T-helper 17 cell (primary cell): Measurements from ENCODE around the gene GRB10. TPM values are rescaled to one million over a fixed set of nuclear protein-coding genes. Genes with fewer than 3 reads are reported as not detected.

Source experiments
- ATAC-seq: fragments of 150-1000 bp; cut with Tn5 transposase; 2 replicates; pipeline ENCODE4 v1.10.0; 2021; ENCODE audit warnings: mild to moderate bottlenecking, moderate library complexity
- DNase-seq, 3 donors: peaks; one replicate each; pipeline versions ENCODE4 v3.0.0 to v3.0.0-alpha.2; 2020 to 2021
- H3K9me3 ChIP-seq: one replicate; pipeline ENCODE4 v1.7.0; 2013; ENCODE audit warnings: low read length, mild to moderate bottlenecking; ENCODE audit not compliant: control insufficient read depth, poor library complexity, severe bottlenecking
- H3K27ac Mint-ChIP-seq: one replicate; pipeline ENCODE4 v1.8.0; 2022; ENCODE audit warnings: mild to moderate bottlenecking, moderate library complexity, mixed read lengths
- H3K27me3 Mint-ChIP-seq: one replicate; pipeline ENCODE4 v1.8.0; 2022; ENCODE audit warnings: mixed read lengths
- H3K36me3 Mint-ChIP-seq: one replicate; pipeline ENCODE4 v1.8.0; 2022; ENCODE audit warnings: low read depth, mixed read lengths
- H3K4me1 Mint-ChIP-seq: one replicate; pipeline ENCODE4 v1.8.0; 2022; ENCODE audit warnings: mild to moderate bottlenecking, mixed read lengths
- H3K4me3 Mint-ChIP-seq: one replicate; pipeline ENCODE4 v1.8.0; 2022; ENCODE audit warnings: mild to moderate bottlenecking, moderate library complexity, mixed read lengths
- total RNA-seq, 4 donors: library from RNA in 2 of 4; stranded (reverse) in 2 of 4; gene quantifications; one replicate each; pipeline ENCODE4 v1.2.3 and lab custom pipeline; 2022 to 2026

The GRB10 gene
- total RNA-seq, 2 donors from 2014 or later, result 3.8 to 7.0 TPM

DNA sequence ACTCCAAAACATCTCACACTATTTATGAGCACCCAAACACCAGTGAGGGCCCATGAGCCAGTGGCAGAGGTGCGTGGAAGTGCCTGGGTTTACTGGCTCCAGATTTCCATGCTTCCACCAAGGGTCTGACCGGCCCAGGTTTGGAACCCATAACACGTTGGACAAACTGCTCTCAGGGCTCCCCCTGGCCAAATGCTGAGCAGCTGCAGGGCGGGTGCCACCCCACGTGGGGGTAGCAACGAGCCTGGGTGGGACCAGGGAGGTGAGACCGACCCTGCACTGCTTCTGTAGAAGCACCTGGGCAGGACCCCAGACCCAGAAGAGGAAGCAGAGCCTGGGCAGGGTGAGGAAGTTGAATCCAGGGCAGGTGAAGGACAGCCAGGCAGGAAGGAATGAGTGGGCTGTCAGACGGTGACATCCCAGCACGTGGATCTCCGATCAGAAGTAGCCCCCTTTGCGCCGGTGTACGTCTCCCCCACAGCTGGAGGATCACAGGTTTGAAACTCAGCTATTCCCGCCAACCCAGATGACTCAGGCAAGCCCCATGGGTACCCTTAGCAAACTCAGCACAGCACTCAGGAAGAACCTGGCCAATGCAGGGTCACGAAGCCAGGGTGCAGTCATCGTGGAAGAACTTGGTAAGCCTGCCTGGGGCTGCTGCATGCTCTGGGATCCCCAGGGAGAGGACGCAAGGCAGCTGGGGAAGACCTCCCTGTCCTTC lies 117.1 kb downstream of the GRB10 start:
- DNase-seq, result no peak
- H3K4me1 Mint-ChIP-seq, result peaks cover 35% of the 10 kb centered on the region
- H3K27ac Mint-ChIP-seq, result no peak overlapping the region
- H3K9me3 ChIP-seq, result no peaks in the 10 kb centered on the region
- H3K27me3 Mint-ChIP-seq, result peaks cover 11% of the 10 kb centered on the region
- H3K4me3 Mint-ChIP-seq, result no peak overlapping the region
- no peak for ATAC-seq
- peaks cover 3% of the 10 kb centered on the region for H3K36me3 Mint-ChIP-seq

DNA sequence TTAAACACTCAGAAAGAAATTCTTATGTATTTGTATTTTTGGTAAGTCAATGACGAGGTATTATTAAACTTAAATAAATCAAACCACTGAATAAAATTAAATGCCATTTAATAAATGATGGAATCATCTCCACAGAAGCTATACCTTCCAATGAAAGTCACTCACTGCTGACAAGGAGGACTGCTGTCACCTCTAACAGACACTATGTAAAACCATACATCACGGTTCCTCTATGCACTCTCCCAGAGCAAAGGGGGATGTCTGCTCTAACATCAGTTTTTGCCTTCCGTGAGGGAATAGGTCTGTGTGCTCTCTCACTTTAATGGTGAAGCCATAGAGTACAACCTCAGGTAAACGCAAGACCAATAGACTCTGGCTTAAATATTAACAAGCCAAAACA lies 117.8 kb downstream of the GRB10 start:
- Mint-ChIP-seq H3K36me3 (peaks cover 5% of the 10 kb centered on the region), H3K27me3 (peaks cover 11% of the 10 kb centered on the region), H3K4me3 (no peak overlapping the region), H3K4me1 (peaks cover 40% of the 10 kb centered on the region), H3K27ac (no peak overlapping the region)
- ATAC-seq (no peak), DNase-seq (no peak)
- H3K9me3 ChIP-seq, result no peaks in the 10 kb centered on the region

DNA sequence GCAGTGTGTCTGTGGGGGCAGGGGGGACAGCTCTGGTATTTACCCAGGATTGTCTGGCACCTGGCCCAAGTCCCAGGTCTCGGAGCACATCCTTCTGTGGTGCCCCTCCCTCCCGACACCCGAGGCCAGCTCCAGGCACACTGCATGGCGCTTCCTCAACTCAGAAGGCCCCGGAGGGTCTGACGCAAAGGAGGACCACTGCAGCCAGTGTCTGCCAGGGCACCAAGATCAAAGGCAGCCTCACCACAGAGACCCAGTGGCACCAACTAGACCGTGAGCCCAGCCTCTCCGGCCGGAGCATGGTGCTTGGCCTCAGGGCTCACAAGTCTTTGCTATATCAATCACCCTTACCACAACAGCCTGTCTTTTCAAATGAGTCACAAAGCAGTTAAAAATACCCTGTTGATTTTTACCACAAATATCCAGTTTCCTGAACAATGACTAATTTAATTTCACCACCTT lies 118.2 kb downstream of the GRB10 start:
- DNase-seq (no peak), ATAC-seq (no peak)
- H3K9me3 ChIP-seq, result no peaks in the 10 kb centered on the region
- H3K36me3 Mint-ChIP-seq, result peaks cover 5% of the 10 kb centered on the region
- peaks cover 43% of the 10 kb centered on the region for H3K4me1 Mint-ChIP-seq
- no peak overlapping the region for H3K4me3 Mint-ChIP-seq
- peaks cover 11% of the 10 kb centered on the region for H3K27me3 Mint-ChIP-seq
- H3K27ac Mint-ChIP-seq, result no peak overlapping the region

DNA sequence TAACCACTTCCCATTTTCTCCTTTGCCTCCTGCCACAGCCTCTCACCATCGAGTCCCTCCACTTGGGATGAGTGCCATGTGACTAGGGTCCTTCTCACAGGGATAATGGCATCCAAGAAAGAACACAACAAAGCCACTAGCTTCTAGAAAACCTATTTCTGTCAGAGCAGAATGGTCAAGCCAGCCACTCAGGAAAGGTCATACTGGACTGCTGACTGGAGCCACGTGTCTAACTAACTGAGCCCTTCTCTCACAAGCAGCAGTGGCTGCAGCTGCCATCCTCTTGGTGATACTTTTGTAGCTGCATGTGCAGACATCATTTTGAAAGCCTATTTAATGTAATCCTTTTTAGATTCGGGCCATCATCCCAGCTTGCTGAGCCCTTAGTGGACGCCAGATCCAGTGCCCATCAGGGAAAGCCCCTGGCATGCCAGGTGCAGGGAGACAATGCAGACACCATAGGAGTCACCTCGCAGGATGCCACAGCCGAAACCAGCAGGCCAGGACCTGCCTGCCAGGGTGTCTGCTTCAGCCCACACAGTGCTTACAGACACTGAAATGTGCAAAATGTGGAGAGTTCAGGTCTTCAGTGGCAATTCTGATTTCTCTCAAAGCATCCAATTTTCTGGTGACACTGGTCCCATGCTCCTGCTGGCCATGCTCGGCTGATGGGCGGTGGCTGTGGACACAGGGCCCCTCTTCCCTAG lies 119.1 kb downstream of the GRB10 start:
- Mint-ChIP-seq H3K36me3 (peaks cover 5% of the 10 kb centered on the region), H3K27ac (peak overlapping the region; percentile 67), H3K27me3 (peaks cover 11% of the 10 kb centered on the region), H3K4me1 (peaks cover 45% of the 10 kb centered on the region), H3K4me3 (peak overlapping the region; percentile 67)
- DNase-seq (no peak), ATAC-seq (no peak)
- H3K9me3 ChIP-seq, result no peaks in the 10 kb centered on the region

DNA sequence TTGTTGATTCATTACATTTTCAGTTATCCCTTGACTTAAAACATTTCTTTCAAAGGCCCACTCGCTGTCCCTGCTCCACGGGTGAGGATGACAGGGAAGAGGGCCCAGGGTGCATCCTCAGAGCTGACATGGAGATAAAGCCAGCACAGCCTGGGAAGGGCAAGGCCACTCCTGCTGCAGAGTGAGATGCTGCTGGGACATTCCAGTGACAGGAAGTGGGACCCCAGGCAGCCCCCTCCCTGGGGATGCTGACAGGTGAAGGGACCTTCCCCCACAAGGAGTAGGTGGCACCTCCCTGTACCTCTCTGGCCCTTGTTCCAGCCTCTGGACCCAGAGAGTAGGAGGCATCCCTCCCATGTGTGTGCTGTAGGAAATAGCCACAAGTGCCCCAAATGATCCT lies 119.7 kb downstream of the GRB10 start:
- Mint-ChIP-seq H3K4me1 (peaks cover 45% of the 10 kb centered on the region), H3K27ac (peak overlapping the region; percentile 67), H3K4me3 (no peak overlapping the region), H3K36me3 (peaks cover 5% of the 10 kb centered on the region), H3K27me3 (peaks cover 9% of the 10 kb centered on the region)
- no peaks in the 10 kb centered on the region for H3K9me3 ChIP-seq
- DNase-seq (no peak), ATAC-seq (no peak)

DNA sequence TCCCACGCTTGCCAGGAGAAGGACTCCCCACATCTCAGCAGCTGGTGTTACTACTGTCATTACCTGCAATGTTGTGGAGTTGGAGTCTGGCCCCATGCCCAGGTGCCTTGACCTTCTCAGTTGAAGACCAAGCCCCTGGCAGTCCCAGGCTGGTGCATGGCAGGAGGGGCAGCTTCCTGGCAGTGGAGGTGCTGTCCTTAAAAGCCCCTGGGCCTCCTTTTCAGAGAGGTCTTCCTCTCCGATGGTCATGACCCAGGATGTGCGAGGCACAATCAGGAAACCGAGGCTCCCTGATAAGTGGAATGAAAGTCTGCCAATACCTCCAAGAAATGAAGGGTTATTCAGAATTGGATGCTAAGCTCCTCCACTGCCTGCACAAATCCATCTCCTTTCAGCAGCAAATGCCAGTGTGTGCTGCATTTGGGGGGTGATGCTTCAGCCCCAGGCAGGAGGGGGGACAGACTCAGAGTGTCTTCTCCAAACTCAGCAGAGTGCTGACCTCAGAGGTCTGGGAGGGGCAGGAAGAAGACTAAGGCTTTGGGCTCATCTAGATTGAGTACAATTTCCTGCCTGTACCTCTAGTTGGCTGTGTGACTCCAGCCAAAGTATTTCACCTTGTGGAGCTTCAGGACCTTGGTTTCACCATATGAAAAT lies 120.5 kb downstream of the GRB10 start:
- ATAC-seq (peak; percentile 63), DNase-seq (no peak)
- Mint-ChIP-seq H3K36me3 (peaks cover 4% of the 10 kb centered on the region), H3K27me3 (peaks cover 1% of the 10 kb centered on the region), H3K4me3 (peak overlapping the region; percentile 92), H3K4me1 (peaks cover 45% of the 10 kb centered on the region), H3K27ac (peak overlapping the region; percentile 67)
- no peaks in the 10 kb centered on the region for H3K9me3 ChIP-seq

DNA sequence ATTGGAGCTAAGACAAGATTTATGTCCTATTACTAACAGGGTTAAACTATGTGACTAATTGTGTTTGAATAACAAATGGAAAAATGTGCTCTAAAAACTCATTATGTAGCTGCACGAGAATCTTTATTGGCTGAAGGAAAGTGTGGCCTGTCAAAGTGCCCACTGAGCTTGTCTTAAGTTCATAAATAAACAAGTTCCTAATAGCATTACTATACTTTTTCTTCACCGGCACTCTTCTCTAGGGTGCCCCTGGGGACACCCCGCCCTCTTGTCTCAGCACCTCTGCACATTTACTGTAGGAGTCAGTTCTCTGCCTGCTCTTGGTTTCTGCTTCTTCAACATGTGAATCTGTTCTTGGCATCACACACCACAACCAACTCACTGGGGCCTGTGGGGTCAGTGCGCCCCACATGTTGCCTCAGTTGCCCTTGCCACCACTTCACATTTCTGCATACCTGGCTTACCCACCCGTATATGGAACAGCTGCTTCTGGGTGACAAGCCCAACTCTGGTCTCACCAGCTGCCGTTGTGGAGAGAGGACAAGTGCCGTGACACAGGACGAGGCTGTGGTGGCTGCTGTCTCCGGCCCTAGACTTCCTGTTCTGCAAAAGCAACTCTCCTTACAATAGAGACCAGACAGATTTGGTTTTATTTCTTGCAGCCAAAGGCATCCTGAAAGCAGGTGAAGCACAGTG lies 121.2 kb downstream of the GRB10 start:
- Mint-ChIP-seq H3K36me3 (peaks cover 2% of the 10 kb centered on the region), H3K4me3 (peak overlapping the region; percentile 92), H3K4me1 (peaks cover 45% of the 10 kb centered on the region), H3K27me3 (peaks cover 2% of the 10 kb centered on the region), H3K27ac (peak overlapping the region; percentile 67)
- no peaks in the 10 kb centered on the region for H3K9me3 ChIP-seq
- ATAC-seq, result peak; percentile 33
- DNase-seq, result no peak

DNA sequence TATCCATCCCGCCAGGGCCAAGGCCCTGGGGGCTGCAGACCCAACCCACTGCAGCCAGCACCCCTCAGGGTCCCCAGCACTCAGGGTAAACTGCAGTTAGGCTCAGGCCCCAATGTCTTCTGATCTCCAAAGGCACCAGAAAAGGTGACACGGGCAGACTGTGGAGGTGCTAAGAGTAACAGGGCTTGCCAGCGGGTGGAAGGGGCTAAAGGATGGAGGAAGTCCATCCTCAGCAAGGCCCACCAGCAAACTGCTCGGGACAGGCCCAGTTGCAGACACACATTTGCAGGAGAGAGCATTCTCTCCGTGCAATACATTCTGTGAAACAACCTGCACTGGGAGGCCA lies 121.9 kb downstream of the GRB10 start:
- H3K36me3 Mint-ChIP-seq, result peaks cover 2% of the 10 kb centered on the region
- DNase-seq, result no peak
- peaks cover 9% of the 10 kb centered on the region for H3K27me3 Mint-ChIP-seq
- H3K4me1 Mint-ChIP-seq, result peaks cover 46% of the 10 kb centered on the region
- H3K4me3 Mint-ChIP-seq, result peak overlapping the region; percentile 92
- peak overlapping the region; percentile 67 for H3K27ac Mint-ChIP-seq
- no peak for ATAC-seq
- no peaks in the 10 kb centered on the region for H3K9me3 ChIP-seq

DNA sequence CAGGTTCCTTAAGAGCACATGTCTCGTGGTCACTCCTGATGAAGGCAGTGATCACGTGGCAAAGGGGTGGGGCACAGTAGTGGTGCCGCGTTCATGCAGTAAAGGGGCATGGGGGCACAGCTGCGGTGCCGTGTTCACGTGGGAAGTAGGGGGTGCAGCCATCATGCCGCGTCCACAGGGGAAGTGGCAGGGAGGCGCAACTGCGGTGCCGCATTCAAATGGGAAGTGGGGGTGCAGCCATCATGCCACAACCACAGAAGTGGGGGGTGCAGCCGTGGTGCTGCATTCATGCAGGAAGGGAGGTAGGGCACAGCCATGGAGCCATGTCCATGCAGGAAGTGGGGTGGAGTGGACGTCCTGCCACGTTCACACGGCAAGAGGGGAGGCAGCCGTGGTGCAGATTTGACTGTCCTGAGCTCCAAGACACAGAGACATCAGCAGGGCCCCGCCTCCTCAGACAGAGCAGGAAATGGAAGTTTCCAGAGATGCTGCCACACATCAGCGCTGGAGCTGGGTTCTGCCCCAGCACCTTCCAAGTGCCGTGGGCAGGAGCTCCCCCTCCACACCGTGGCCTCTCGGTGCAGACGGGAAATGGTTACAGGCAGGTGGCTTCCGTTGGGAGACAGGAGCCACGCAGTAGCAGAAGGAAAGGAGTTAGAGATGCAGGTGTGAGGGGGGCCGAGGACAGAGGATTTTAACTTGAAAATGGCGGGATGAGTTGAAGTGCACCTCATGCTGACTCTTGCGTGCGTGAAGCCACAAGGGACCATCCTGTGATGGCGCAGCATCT lies 122.5 kb downstream of the GRB10 start:
- Mint-ChIP-seq H3K36me3 (peaks cover 2% of the 10 kb centered on the region), H3K4me3 (peak overlapping the region; percentile 92), H3K4me1 (peaks cover 47% of the 10 kb centered on the region), H3K27ac (peak overlapping the region; percentile 67), H3K27me3 (peaks cover 14% of the 10 kb centered on the region)
- ATAC-seq, result peak; percentile 68
- peak in 2 of 3 donors; percentile 15 to 29 for DNase-seq
- H3K9me3 ChIP-seq, result no peaks in the 10 kb centered on the region

DNA sequence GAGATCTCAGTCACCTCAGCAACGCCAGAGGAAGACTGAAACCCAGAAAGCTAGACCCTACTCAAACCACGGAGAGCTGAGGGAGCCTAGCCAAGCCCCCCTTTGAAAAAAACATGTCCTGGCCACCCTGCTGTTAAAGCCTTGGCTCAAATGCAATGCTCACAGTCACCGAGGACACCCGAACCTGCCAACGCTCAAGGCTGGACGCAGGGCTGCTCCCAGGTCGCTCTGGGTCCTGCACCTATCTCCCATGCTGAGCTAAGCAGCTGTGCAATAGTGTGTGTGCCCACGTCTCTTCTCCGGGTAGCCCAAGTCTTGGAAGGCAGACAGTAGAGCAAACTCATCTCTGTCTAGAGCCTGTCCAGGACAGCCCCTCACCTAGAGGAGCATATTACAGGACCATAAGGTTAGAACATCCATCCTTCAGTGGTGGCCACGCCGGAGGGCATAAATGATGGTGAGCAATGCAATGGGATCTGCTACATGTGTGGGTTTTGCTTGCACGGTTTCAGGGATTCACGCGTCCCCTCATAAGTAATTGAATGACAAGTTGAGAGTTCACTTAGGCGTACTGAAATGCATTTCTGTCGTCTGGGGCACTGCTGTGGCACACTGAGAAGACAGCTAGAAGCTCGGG lies 123.2 kb downstream of the GRB10 start:
- peaks cover 17% of the 10 kb centered on the region for H3K27me3 Mint-ChIP-seq
- H3K9me3 ChIP-seq, result no peaks in the 10 kb centered on the region
- no peak for DNase-seq
- peaks cover 45% of the 10 kb centered on the region for H3K4me1 Mint-ChIP-seq
- peak overlapping the region; percentile 67 for H3K27ac Mint-ChIP-seq
- peaks cover 2% of the 10 kb centered on the region for H3K36me3 Mint-ChIP-seq
- ATAC-seq, result no peak
- peak overlapping the region; percentile 92 for H3K4me3 Mint-ChIP-seq

DNA sequence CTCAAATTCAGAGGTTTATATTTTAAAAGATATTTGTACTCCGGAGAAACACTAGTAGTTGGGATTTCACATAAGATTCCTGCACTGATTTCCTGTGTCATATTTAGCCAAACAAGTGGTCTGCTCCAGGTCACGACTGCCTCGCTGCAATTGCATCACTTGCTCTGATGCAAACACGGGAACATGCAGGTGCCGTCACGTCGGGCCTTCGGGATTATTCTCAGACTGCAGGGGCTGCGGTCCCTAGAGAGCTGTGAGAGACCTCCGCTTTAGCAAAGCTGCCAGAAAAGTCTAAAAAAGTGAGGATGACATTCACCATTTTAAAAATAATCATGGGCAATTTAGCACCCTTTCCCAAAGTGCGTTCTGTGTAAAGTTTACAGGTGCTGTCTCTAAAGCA lies 124.0 kb downstream of the GRB10 start:
- ATAC-seq, result no peak
- H3K9me3 ChIP-seq, result no peaks in the 10 kb centered on the region
- DNase-seq, result no peak
- H3K27me3 Mint-ChIP-seq, result peaks cover 17% of the 10 kb centered on the region
- H3K4me1 Mint-ChIP-seq, result peaks cover 42% of the 10 kb centered on the region
- no peak overlapping the region for H3K4me3 Mint-ChIP-seq
- H3K27ac Mint-ChIP-seq, result no peak overlapping the region
- peaks cover 2% of the 10 kb centered on the region for H3K36me3 Mint-ChIP-seq

DNA sequence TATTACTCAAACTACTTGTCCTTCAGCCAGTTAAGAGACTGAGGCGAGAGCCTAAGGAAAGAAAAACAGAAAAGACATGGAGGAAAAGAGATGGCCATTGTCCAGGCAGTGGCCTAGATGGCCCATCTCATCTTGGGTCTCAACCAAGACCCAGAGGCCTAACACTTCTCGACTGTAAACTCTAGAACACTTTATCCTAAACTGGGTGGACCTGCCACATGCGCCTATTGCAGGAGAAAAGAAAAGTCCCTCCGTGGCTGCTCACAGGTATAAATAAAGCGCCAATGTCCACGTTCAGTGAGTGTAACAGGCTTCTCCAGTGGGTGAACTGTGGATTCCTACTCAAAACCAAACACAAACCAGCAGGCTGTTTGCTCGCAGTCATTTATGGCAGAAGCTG lies 124.8 kb downstream of the GRB10 start:
- H3K36me3 Mint-ChIP-seq, result peaks cover 2% of the 10 kb centered on the region
- ATAC-seq (no peak), DNase-seq (no peak)
- peaks cover 36% of the 10 kb centered on the region for H3K4me1 Mint-ChIP-seq
- no peak overlapping the region for H3K27ac Mint-ChIP-seq
- H3K9me3 ChIP-seq, result no peaks in the 10 kb centered on the region
- no peak overlapping the region for H3K4me3 Mint-ChIP-seq
- H3K27me3 Mint-ChIP-seq, result peaks cover 17% of the 10 kb centered on the region
